ENCODE data around the gene DSG2.

DNA sequence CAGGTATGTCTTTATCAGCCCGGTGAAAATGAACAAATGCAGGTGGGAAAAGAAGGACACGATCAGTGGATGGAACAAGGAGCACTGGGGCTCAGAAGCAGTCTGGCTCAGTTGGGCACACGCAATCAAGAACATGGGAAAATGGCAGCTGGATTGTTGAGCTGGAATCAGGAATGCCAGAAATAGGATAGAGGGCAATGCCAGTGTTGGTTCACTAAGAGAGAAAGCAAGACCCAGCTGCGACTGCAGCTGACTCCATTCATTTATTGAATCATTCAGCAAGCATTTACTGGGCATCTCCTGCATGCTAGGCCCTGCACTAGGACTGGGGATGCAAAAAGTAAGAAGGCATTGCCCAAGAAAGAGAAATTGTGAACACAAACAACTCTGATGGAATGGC is 80.1 kb downstream of the DSG2 start:
- TF ChIP-seq EZH2 (IDR thresholded peaks at IDR 0.05): no peak
- TF ChIP-seq, protein P1, sequence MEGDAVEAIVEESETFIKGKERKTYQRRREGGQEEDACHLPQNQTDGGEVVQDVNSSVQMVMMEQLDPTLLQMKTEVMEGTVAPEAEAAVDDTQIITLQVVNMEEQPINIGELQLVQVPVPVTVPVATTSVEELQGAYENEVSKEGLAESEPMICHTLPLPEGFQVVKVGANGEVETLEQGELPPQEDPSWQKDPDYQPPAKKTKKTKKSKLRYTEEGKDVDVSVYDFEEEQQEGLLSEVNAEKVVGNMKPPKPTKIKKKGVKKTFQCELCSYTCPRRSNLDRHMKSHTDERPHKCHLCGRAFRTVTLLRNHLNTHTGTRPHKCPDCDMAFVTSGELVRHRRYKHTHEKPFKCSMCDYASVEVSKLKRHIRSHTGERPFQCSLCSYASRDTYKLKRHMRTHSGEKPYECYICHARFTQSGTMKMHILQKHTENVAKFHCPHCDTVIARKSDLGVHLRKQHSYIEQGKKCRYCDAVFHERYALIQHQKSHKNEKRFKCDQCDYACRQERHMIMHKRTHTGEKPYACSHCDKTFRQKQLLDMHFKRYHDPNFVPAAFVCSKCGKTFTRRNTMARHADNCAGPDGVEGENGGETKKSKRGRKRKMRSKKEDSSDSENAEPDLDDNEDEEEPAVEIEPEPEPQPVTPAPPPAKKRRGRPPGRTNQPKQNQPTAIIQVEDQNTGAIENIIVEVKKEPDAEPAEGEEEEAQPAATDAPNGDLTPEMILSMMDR (IDR thresholded peaks at IDR 0.05): no peak
